PC-3 (cell line): Measurements from ENCODE around the gene CDK5R1.

Experiments
- EZH2 ChIP-seq: fragments of 300-600 bp; sonication (generic); IDR thresholded peaks from one replicate; pipeline ENCODE4 v1.6.1; 2017; ENCODE audit warnings: antibody characterized with exemption, mild to moderate bottlenecking, low read length; ENCODE audit not compliant: unreplicated experiment
- EZH2phosphoT487 ChIP-seq: fragments of 300-600 bp; sonication (generic); IDR thresholded peaks from 2 replicates; pipeline ENCODE4 v1.6.1; 2018; ENCODE audit warnings: mild to moderate bottlenecking, antibody characterized with exemption, low read length, borderline replicate concordance
- TF ChIP-seq, protein P1 (sequence below): fragments of 300-600 bp; sonication (generic); conservative IDR thresholded peaks from 2 replicates; pipeline ENCODE4 v1.5.1; 2017; ENCODE audit warnings: antibody characterized with exemption, low read depth, mild to moderate bottlenecking, low read length

DNA sequence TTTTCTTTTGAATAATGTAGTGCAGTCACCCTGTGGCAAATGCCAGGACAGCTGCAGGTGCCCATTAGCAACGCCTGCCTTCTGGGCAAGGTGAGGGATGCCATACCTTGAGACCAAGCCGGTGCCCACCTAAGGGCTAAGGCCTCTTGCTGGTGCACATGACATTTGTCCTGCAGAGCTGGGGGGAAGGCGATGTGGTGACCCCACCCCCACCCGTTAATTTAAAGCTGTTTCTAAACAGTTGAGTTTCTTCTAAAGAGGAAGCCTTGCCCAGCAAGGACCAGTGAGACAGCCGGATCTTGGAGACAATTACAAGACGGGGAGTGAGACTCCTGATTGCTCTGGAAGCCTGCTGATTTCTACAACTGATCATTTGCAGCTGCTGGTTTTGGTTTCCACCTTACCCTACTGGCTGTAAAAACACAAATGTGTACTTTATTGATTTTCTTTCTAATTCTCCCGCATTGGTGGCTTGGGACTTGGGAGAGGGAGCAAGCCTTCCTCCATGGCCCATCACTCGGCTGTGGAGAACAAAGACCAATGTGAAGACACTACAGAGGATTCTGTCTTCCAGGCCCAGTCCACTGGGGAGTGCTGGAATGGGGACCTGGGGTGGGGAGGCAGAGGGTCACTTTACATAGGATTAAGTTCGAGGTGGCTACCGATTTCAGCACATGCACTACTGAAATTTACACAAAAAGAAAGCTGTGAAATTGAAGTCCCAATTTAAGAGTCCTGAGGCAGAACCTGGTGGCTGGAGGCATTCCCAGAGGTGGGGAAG lies 2.7 kb downstream of the CDK5R1 start:
- TF ChIP-seq, protein P1, sequence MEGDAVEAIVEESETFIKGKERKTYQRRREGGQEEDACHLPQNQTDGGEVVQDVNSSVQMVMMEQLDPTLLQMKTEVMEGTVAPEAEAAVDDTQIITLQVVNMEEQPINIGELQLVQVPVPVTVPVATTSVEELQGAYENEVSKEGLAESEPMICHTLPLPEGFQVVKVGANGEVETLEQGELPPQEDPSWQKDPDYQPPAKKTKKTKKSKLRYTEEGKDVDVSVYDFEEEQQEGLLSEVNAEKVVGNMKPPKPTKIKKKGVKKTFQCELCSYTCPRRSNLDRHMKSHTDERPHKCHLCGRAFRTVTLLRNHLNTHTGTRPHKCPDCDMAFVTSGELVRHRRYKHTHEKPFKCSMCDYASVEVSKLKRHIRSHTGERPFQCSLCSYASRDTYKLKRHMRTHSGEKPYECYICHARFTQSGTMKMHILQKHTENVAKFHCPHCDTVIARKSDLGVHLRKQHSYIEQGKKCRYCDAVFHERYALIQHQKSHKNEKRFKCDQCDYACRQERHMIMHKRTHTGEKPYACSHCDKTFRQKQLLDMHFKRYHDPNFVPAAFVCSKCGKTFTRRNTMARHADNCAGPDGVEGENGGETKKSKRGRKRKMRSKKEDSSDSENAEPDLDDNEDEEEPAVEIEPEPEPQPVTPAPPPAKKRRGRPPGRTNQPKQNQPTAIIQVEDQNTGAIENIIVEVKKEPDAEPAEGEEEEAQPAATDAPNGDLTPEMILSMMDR, result no peak
- TF ChIP-seq EZH2, result no peak
- TF ChIP-seq EZH2phosphoT487, result no peak
